VCaP (cell line): ENCODE results near the gene CALD1.

ENCODE experiments used
- H3K27ac ChIP-seq: fragments of 450-650 bp; 2 replicates; pipeline ENCODE4 v1.5.1; 2017
- CTCF ChIP-seq: fragments of 450-650 bp; conservative IDR thresholded peaks from 2 replicates; pipeline ENCODE4 v1.5.1; 2017; ENCODE audit warnings: mild to moderate bottlenecking, moderate library complexity

Gene CALD1

GRCh38 chr7:134940729-134941128 is 161.3 kb downstream of the CALD1 start:
- H3K27ac ChIP-seq, result no peak overlapping the region
- no peak for TF ChIP-seq CTCF

- H3K27ac ChIP-seq, result no peak overlapping the region
- no peak for TF ChIP-seq CTCF
Observed at GRCh38 chr7:134941185-134941900, 161.9 kb downstream of the CALD1 start.

GRCh38 chr7:134941952-134942351 is 162.5 kb downstream of the CALD1 start:
- H3K27ac ChIP-seq, result no peak overlapping the region
- no peak for TF ChIP-seq CTCF

GRCh38 chr7:134942690-134943466 is 163.4 kb downstream of the CALD1 start:
- no peak for TF ChIP-seq CTCF
- no peak overlapping the region for H3K27ac ChIP-seq

GRCh38 chr7:134943785-134944400 is 164.5 kb downstream of the CALD1 start:
- TF ChIP-seq CTCF, result peak; percentile 90
- no peak overlapping the region for H3K27ac ChIP-seq

- no peak overlapping the region for H3K27ac ChIP-seq
- no peak for TF ChIP-seq CTCF
Observed at GRCh38 chr7:134945691-134946090, 166.3 kb downstream of the CALD1 start.

GRCh38 chr7:134946260-134946659 is 166.8 kb downstream of the CALD1 start:
- no peak overlapping the region for H3K27ac ChIP-seq
- no peak for TF ChIP-seq CTCF
